CD4-positive, alpha-beta T cell (primary cell): Measurements from ENCODE around the gene VARS2. TPM values are rescaled to one million over a fixed set of nuclear protein-coding genes. Genes with fewer than 3 reads are reported as not detected.

Source experiments
- ATAC-seq: fragments of 200-7000 bp; cut with Tn5 transposase; one replicate; pipeline ENCODE4 v1.10.0; 2022; ENCODE audit warnings: mild to moderate bottlenecking; ENCODE audit not compliant: poor library complexity
- CTCF ChIA-PET: fragments of 350-600 bp; sonication (Branson Sonifier 250); formaldehyde crosslinking; loops from one replicate; lab custom pipeline; 2021; ENCODE audit warnings: antibody characterized with exemption, inconsistent platforms; lab: Charles Lee
- POLR2A ChIA-PET: fragments of 350-600 bp; sonication (Branson Sonifier 250); formaldehyde crosslinking; loops from one replicate; lab custom pipeline; 2021; ENCODE audit warnings: antibody characterized with exemption, inconsistent platforms; lab: Charles Lee
- DNase-seq, 14 experiments: peaks; one replicate each; pipeline ENCODE4 v3.0.0-alpha.2; 2013 to 2020; ENCODE audit warnings: mixed read lengths in 2 of 14
- H3K27ac ChIP-seq, 2 donors: one replicate each; pipeline versions ENCODE4 v1.5.1 to v1.7.0; 2013; ENCODE audit warnings: low read length in 2 of 2, low read depth in 1 of 2, mild to moderate bottlenecking in 1 of 2
- H3K27me3 ChIP-seq, 2 experiments: 1 replicate in 1 of 2; 2 replicates in 1 of 2; pipeline versions ENCODE4 v1.6.1 to v1.7.0; 2013; ENCODE audit warnings: low read length in 2 of 2, control low read depth in 1 of 2, mild to moderate bottlenecking in 1 of 2, moderate library complexity in 1 of 2; ENCODE audit not compliant: insufficient read depth in 2 of 2, control insufficient read depth in 1 of 2
- H3K36me3 ChIP-seq: one replicate; pipeline ENCODE4 v1.6.1; 2013; ENCODE audit warnings: low read length, control low read depth; ENCODE audit not compliant: insufficient read depth
- H3K4me1 ChIP-seq: one replicate; pipeline ENCODE4 v1.6.1; 2013; ENCODE audit warnings: low read length, control low read depth; ENCODE audit not compliant: insufficient read depth
- H3K4me3 ChIP-seq: one replicate; pipeline ENCODE4 v1.5.1; 2013; ENCODE audit warnings: mild to moderate bottlenecking, low read length, moderate library complexity
- H3K9me3 ChIP-seq, 2 experiments: 1 replicate in 1 of 2; 2 replicates in 1 of 2; pipeline versions ENCODE4 v1.6.1 to v1.7.0; 2013; ENCODE audit warnings: low read length in 2 of 2, mild to moderate bottlenecking in 2 of 2, control low read depth in 1 of 2, moderate library complexity in 1 of 2; ENCODE audit not compliant: control insufficient read depth in 1 of 2, insufficient read depth in 1 of 2
- H3K27ac Mint-ChIP-seq: one replicate; pipeline ENCODE4 v1.8.0; 2020; ENCODE audit warnings: mixed read lengths
- H3K27me3 Mint-ChIP-seq: one replicate; pipeline ENCODE4 v1.8.0; 2021; ENCODE audit warnings: mixed read lengths
- H3K36me3 Mint-ChIP-seq: one replicate; pipeline ENCODE4 v1.8.0; 2021; ENCODE audit warnings: low read depth, mixed read lengths
- H3K4me1 Mint-ChIP-seq: one replicate; pipeline ENCODE4 v1.8.0; 2021; ENCODE audit warnings: low read depth, mixed read lengths
- H3K4me3 Mint-ChIP-seq: one replicate; pipeline ENCODE4 v1.8.0; 2020; ENCODE audit warnings: mild to moderate bottlenecking, mixed read lengths
- H3K9me3 Mint-ChIP-seq: one replicate; pipeline ENCODE4 v1.8.0; 2020; ENCODE audit warnings: mixed read lengths
- CTCF ChIP-seq: fragments of 200-600 bp; IDR thresholded peaks from one replicate; pipeline ENCODE4 v1.8.0; 2022; ENCODE audit warnings: antibody characterized with exemption, mild to moderate bottlenecking
- intact Hi-C, 2 experiments: fragments of 100-400 bp; cut with DNase I in 1 of 2; cut with micrococcal nuclease in 1 of 2; formaldehyde crosslinking; loops; one replicate each; pipeline versions ENCODE4 v1.15.1 to v1.9.0; 2023 to 2025; cut with DNase I, micrococcal nuclease
- total RNA-seq, 174 experiments: library from RNA in 2 of 174; stranded (reverse) in 2 of 174; gene quantifications; one replicate each; pipeline ENCODE4 v1.2.3 and lab custom pipeline; 2021 to 2026

The VARS2 gene
- total RNA-seq, 2 experiments from 2014 or later = 19.3 to 21.7 TPM

GRCh38 chr6:30930506-30930905 is 16.5 kb downstream of the VARS2 start:
- TF ChIP-seq CTCF = no peak
- Histone ChIP-seq H3K4me3 (no peak overlapping the region), H3K9me3 (peaks cover 0 to 6% of the 10 kb centered on the region in 2 experiments), H3K36me3 (peaks cover 13% of the 10 kb centered on the region), H3K27me3 (no peaks in the 10 kb centered on the region), H3K27ac (no peak overlapping the region), H3K4me1 (no peaks in the 10 kb centered on the region)
- DNase-seq (no peak), ATAC-seq (no peak)
- Mint-ChIP-seq H3K9me3 (peaks cover 3% of the 10 kb centered on the region), H3K4me1 (no peaks in the 10 kb centered on the region), H3K27me3 (no peaks in the 10 kb centered on the region), H3K36me3 (peaks cover 11% of the 10 kb centered on the region), H3K4me3 (no peak overlapping the region), H3K27ac (no peak overlapping the region)
- ChIA-PET CTCF (no interaction called here), POLR2A (no interaction called here)
- intact Hi-C loops = loop anchor here in 1 of 2 experiments (5.0 to 10.0 kb wide), 2 partner anchors 47 to 184 kb away; partner anchors contain the start of genes C6orf15 and PSORS1C1

GRCh38 chr6:30931272-30931671 is 17.2 kb downstream of the VARS2 start:
- ChIA-PET POLR2A (no interaction called here), CTCF (no interaction called here)
- Mint-ChIP-seq H3K36me3 (peaks cover 8% of the 10 kb centered on the region), H3K27ac (no peak overlapping the region), H3K27me3 (no peaks in the 10 kb centered on the region), H3K4me3 (no peak overlapping the region), H3K4me1 (no peaks in the 10 kb centered on the region), H3K9me3 (peaks cover 3% of the 10 kb centered on the region)
- Histone ChIP-seq H3K4me1 (no peaks in the 10 kb centered on the region), H3K4me3 (no peak overlapping the region), H3K36me3 (peaks cover 5% of the 10 kb centered on the region), H3K27me3 (no peaks in the 10 kb centered on the region), H3K27ac (no peak overlapping the region), H3K9me3 (peaks cover 0 to 6% of the 10 kb centered on the region in 2 experiments)
- no peak for TF ChIP-seq CTCF
- ATAC-seq (no peak), DNase-seq (no peak)
- intact Hi-C loops = loop anchor here in 1 of 2 experiments (5.0 to 10.0 kb wide), 2 partner anchors 46 to 184 kb away; partner anchors contain the start of genes C6orf15 and PSORS1C1

GRCh38 chr6:30931969-30932645 is 18.1 kb downstream of the VARS2 start, which contains the start of gene SFTA2:
Gene SFTA2, minus strand, starts transcription at chr6:30932170. Its CDS starts 74 bp downstream, at chr6:30932096.
- Mint-ChIP-seq H3K4me3 (no peak within 1 kb of the TSS), H3K27ac (no peak within 1 kb of the TSS), H3K4me1 (no peaks in the 10 kb centered on the region), H3K9me3 (peaks cover 3% of the 10 kb centered on the region), H3K36me3 (no peaks in the 10 kb centered on the region), H3K27me3 (no peaks in the 10 kb centered on the region)
- H3K36me3 ChIP-seq = no peaks in the 10 kb centered on the region
- no peaks in the 10 kb centered on the region for H3K27me3 ChIP-seq
- no peak for TF ChIP-seq CTCF
- intact Hi-C loops = loop anchor here in 1 of 2 experiments (5.0 to 10.0 kb wide), 2 partner anchors 45 to 183 kb away; partner anchors contain the start of genes C6orf15 and PSORS1C1
- H3K9me3 ChIP-seq = peaks cover 0 to 6% of the 10 kb centered on the region in 2 experiments
- no peak within 1 kb of the TSS for H3K27ac ChIP-seq
- H3K4me1 ChIP-seq = no peaks in the 10 kb centered on the region
- POLR2A ChIA-PET = no interaction called here
- CTCF ChIA-PET = no interaction called here
- no peak within 1 kb of the TSS for H3K4me3 ChIP-seq
- DNase-seq (no peak), ATAC-seq (no peak)
